Measurements from ENCODE around the gene KIF26B.
"Not testable (repeated sequence)": the region's sequence is repeated elsewhere in the genome, so short reads cannot be mapped to it uniquely, and the experiment has no call there.

KIF26B gene

GRCh38 chr1:245701631-245702030 lies 546.8 kb downstream of the KIF26B start:
- no peak for DNase-seq (ENCODE audit: low spot score)

- DNase-seq (ENCODE audit: low spot score) = no peak
Observed at GRCh38 chr1:245702346-245702745, 547.6 kb downstream of the KIF26B start.

GRCh38 chr1:245704341-245704740 lies 549.6 kb downstream of the KIF26B start:
- no peak for DNase-seq (ENCODE audit: low spot score)

GRCh38 chr1:245704765-245705164 lies 550.0 kb downstream of the KIF26B start:
- DNase-seq (ENCODE audit: low spot score) = no peak

GRCh38 chr1:245707941-245708340 lies 553.2 kb downstream of the KIF26B start:
- no peak for DNase-seq (ENCODE audit: low spot score)

GRCh38 chr1:245710961-245711903 lies 556.4 kb downstream of the KIF26B start:
- DNase-seq (ENCODE audit: low spot score) = no peak

- not testable (repeated sequence) for DNase-seq (ENCODE audit: low spot score)
Observed at GRCh38 chr1:245714027-245714426, 559.2 kb downstream of the KIF26B start.

GRCh38 chr1:245715291-245715701 lies 560.5 kb downstream of the KIF26B start:
- DNase-seq (ENCODE audit: low spot score) = no peak

GRCh38 chr1:245715970-245716369 lies 561.2 kb downstream of the KIF26B start:
- no peak for DNase-seq (ENCODE audit: low spot score)

GRCh38 chr1:245716561-245716960 lies 561.8 kb downstream of the KIF26B start:
- no peak for DNase-seq (ENCODE audit: low spot score)

GRCh38 chr1:245717611-245718010 lies 562.8 kb downstream of the KIF26B start:
- DNase-seq (ENCODE audit: low spot score) = no peak

- no peak for DNase-seq (ENCODE audit: low spot score)
Observed at GRCh38 chr1:245718123-245718522, 563.3 kb downstream of the KIF26B start.

GRCh38 chr1:245718951-245719350 lies 564.2 kb downstream of the KIF26B start:
- no peak for DNase-seq (ENCODE audit: low spot score)

GRCh38 chr1:245721488-245721887 lies 566.7 kb downstream of the KIF26B start:
- no peak for DNase-seq (ENCODE audit: low spot score)

GRCh38 chr1:245728035-245728434 lies 573.2 kb downstream of the KIF26B start:
- not testable (repeated sequence) for DNase-seq (ENCODE audit: low spot score)

GRCh38 chr1:245730801-245731200 lies 576.0 kb downstream of the KIF26B start:
- no peak for DNase-seq (ENCODE audit: low spot score)

- DNase-seq (ENCODE audit: low spot score) = not testable (repeated sequence)
Observed at GRCh38 chr1:245740336-245740735, 585.6 kb downstream of the KIF26B start.

- DNase-seq (ENCODE audit: low spot score) = no peak
Observed at GRCh38 chr1:245742896-245743295, 588.1 kb downstream of the KIF26B start.

GRCh38 chr1:245748240-245748639 lies 593.5 kb downstream of the KIF26B start:
- DNase-seq (ENCODE audit: low spot score) = no peak

GRCh38 chr1:245748646-245749045 lies 593.9 kb downstream of the KIF26B start:
- DNase-seq (ENCODE audit: low spot score) = no peak

GRCh38 chr1:245749053-245749452 lies 594.3 kb downstream of the KIF26B start:
- no peak for DNase-seq (ENCODE audit: low spot score)

- DNase-seq (ENCODE audit: low spot score) = no peak
Observed at GRCh38 chr1:245750261-245750660, 595.5 kb downstream of the KIF26B start.

- DNase-seq (ENCODE audit: low spot score) = no peak
Observed at GRCh38 chr1:245751116-245751515, 596.3 kb downstream of the KIF26B start.
